ENCODE measurements around the gene SLC10A7. TPM values are rescaled to one million over a fixed set of nuclear protein-coding genes. Genes with fewer than 3 reads are reported as not detected.

Gene SLC10A7
- total RNA-seq, 1 experiment from 2014 or later = 3.9 TPM

- no peak overlapping the region for H3K18ac ChIP-seq (ENCODE audit: insufficient read length, low read depth, low read length)
- H4K91ac ChIP-seq (ENCODE audit: insufficient read length, low read depth, low read length) = no peak overlapping the region
- Mint-ChIP-seq H3K27ac (no peak overlapping the region), H3K4me1 (0 out of 4 replicates have a peak, but pooled peaks cover 2 to 3% of the 10 kb centered on the region in 2 experiments), H3K36me3 (ENCODE audit: insufficient read depth in 1 of 3, low read depth in 3 of 3) (no peaks in the 10 kb centered on the region), H3K4me3 (no peak overlapping the region), H3K9me3 (no peaks in the 10 kb centered on the region), H3K27me3 (ENCODE audit: low read depth) (no peaks in the 10 kb centered on the region)
- no CpG with 5 or more reads among the region's 1 CpG for WGBS (ENCODE audit: extremely low coverage, insufficient read length, low lambda C conversion rate)
- H3K4me2 ChIP-seq (ENCODE audit: insufficient read depth, insufficient read length, low read length) = no peak overlapping the region
- H4K5ac ChIP-seq (ENCODE audit: insufficient read length, low read depth, low read length) = no peak overlapping the region
- H2AFZ ChIP-seq (ENCODE audit: low read length) = no peak overlapping the region
- H2BK5ac ChIP-seq (ENCODE audit: insufficient read length, low read length) = no peak overlapping the region
- H3K14ac ChIP-seq (ENCODE audit: insufficient read depth, low read length) = no peak overlapping the region
- no peak for TF ChIP-seq CTCF (conservative IDR thresholded peaks at IDR 0.05)
- no peak overlapping the region for H3T11ph ChIP-seq (ENCODE audit: low read length)
- H2AK5ac ChIP-seq (ENCODE audit: insufficient read length, low read length) = no peak overlapping the region
- no peaks in the 10 kb centered on the region for H3K4me1 ChIP-seq (ENCODE audit: insufficient read depth, low read length)
- H3K23me2 ChIP-seq (ENCODE audit: insufficient read length, low read depth, low read length, poor library complexity, severe bottlenecking) = no peaks in the 10 kb centered on the region
- no peak overlapping the region for H2BK120ac ChIP-seq (ENCODE audit: low read depth, low read length, poor library complexity, severe bottlenecking)
- no peaks in the 10 kb centered on the region for H3K9me3 ChIP-seq (ENCODE audit: control insufficient read depth, low read depth, low read length)
- no peak overlapping the region for H4K8ac ChIP-seq (replicated peaks; ENCODE audit: insufficient read length, low read depth, low read length)
- no peaks in the 10 kb centered on the region for H3K79me2 ChIP-seq (ENCODE audit: insufficient read depth, low read length)
- no peak overlapping the region for H3K56ac ChIP-seq (ENCODE audit: insufficient read length, low read depth, low read length)
- no peak for DNase-seq
- H3K27ac ChIP-seq (ENCODE audit: insufficient read length, low read depth, low read length) = no peak overlapping the region
- no peak overlapping the region for H2BK12ac ChIP-seq (ENCODE audit: insufficient read length, low read depth, low read length)
- H2BK15ac ChIP-seq (ENCODE audit: low read depth, low read length) = no peak overlapping the region
- H3K23ac ChIP-seq (ENCODE audit: insufficient read length, low read depth, low read length) = no peak overlapping the region
- H3K27me3 ChIP-seq (ENCODE audit: insufficient read depth, low read length) = no peaks in the 10 kb centered on the region
- no peak overlapping the region for H3K9ac ChIP-seq (ENCODE audit: extremely low read depth, insufficient read length, low read length)
- H3K79me1 ChIP-seq (ENCODE audit: insufficient read depth, low read depth, low read length, poor library complexity, severe bottlenecking) = no peaks in the 10 kb centered on the region
- no peak overlapping the region for H2BK20ac ChIP-seq (ENCODE audit: low read depth, low read length, poor library complexity, severe bottlenecking)
- H3K4ac ChIP-seq (ENCODE audit: low read depth, low read length) = no peak overlapping the region
- H4K20me1 ChIP-seq (ENCODE audit: control insufficient read depth, insufficient read depth, insufficient read length) = no peaks in the 10 kb centered on the region
These were observed 93.4 kb downstream of the SLC10A7 start for GRCh38 chr4:146428298-146428697.
